WTC11 (cell line): Measurements from ENCODE around the gene KRT72. TPM values are rescaled to one million over a fixed set of nuclear protein-coding genes. Genes with fewer than 3 reads are reported as not detected.

Experiments
- ATAC-seq: fragments of 200-7000 bp; cut with Tn5 transposase; 2 replicates; pipeline ENCODE4 v1.10.0; 2021; ENCODE audit warnings: mild to moderate bottlenecking, moderate library complexity
- CTCF ChIA-PET: fragments of 300-600 bp; sonication (Branson Sonifier 250); formaldehyde crosslinking; loops from one replicate; lab custom pipeline; 2021; ENCODE audit warnings: antibody characterized with exemption; lab: Charles Lee
- POLR2A ChIA-PET: fragments of 350-600 bp; sonication (Branson Sonifier 250); formaldehyde crosslinking; loops from one replicate; lab custom pipeline; 2021; ENCODE audit warnings: antibody characterized with exemption; lab: Charles Lee
- DNase-seq: peaks from one replicate; pipeline ENCODE4 v3.0.0; 2021; ENCODE audit warnings: low spot score
- H3K27ac Mint-ChIP-seq: 2 replicates; pipeline ENCODE4 v1.8.0; 2021; ENCODE audit warnings: mixed read lengths
- H3K27me3 Mint-ChIP-seq: 2 replicates; pipeline ENCODE4 v1.8.0; 2021; ENCODE audit warnings: low read depth, mild to moderate bottlenecking, moderate library complexity, mixed read lengths
- H3K36me3 Mint-ChIP-seq: 2 replicates; pipeline ENCODE4 v1.8.0; 2021; ENCODE audit warnings: mixed read lengths
- H3K4me1 Mint-ChIP-seq: 2 replicates; pipeline ENCODE4 v1.8.0; 2022; ENCODE audit warnings: mixed read lengths
- H3K4me3 Mint-ChIP-seq: 2 replicates; pipeline ENCODE4 v1.8.0; 2021; ENCODE audit warnings: mild to moderate bottlenecking, moderate library complexity, mixed read lengths
- H3K9me3 Mint-ChIP-seq: 2 replicates; pipeline ENCODE4 v1.8.0; 2021; ENCODE audit warnings: mixed read lengths
- CREB1 ChIP-seq: sonication (generic); formaldehyde crosslinking; IDR thresholded peaks from 2 replicates; pipeline ENCODE4 v1.8.0; 2023; ENCODE audit warnings: mild to moderate bottlenecking, missing genetic modification reagents
- E2F4 ChIP-seq: sonication (generic); formaldehyde crosslinking; IDR thresholded peaks from 2 replicates; pipeline ENCODE4 v1.8.1; 2022; ENCODE audit warnings: low read depth, mild to moderate bottlenecking, moderate library complexity, missing genetic modification reagents, borderline replicate concordance
- ELF4 ChIP-seq: sonication (generic); formaldehyde crosslinking; IDR thresholded peaks from 2 replicates; pipeline ENCODE4 v1.8.1; 2022; ENCODE audit warnings: low read depth, mild to moderate bottlenecking, moderate library complexity, missing genetic modification reagents
- ESRRA ChIP-seq: sonication (generic); formaldehyde crosslinking; IDR thresholded peaks from 2 replicates; pipeline ENCODE4 v1.8.1; 2022; ENCODE audit warnings: mild to moderate bottlenecking, missing genetic modification reagents, borderline replicate concordance
- ETV6 ChIP-seq: sonication (generic); formaldehyde crosslinking; IDR thresholded peaks from 2 replicates; pipeline ENCODE4 v1.8.1; 2022; ENCODE audit warnings: mild to moderate bottlenecking, missing genetic modification reagents
- IRF2 ChIP-seq: sonication (generic); formaldehyde crosslinking; IDR thresholded peaks from 2 replicates; pipeline ENCODE4 v1.8.0; 2022; ENCODE audit warnings: low read depth, missing genetic modification reagents, borderline replicate concordance
- MXD4 ChIP-seq: fragments of 250-450 bp; sonication (Bioruptor Pico); IDR thresholded peaks from 2 replicates; pipeline ENCODE4 v1.8.0; 2021; ENCODE audit warnings: mild to moderate bottlenecking, moderate library complexity, borderline replicate concordance
- NFYB ChIP-seq: sonication (generic); formaldehyde crosslinking; conservative IDR thresholded peaks from 2 replicates; pipeline ENCODE4 v1.8.0; 2022; ENCODE audit warnings: low read depth, missing genetic modification reagents
- PRRX2 ChIP-seq: fragments of 250-450 bp; sonication (Bioruptor Pico); IDR thresholded peaks from 2 replicates; pipeline ENCODE4 v1.8.0; 2021; ENCODE audit warnings: mild to moderate bottlenecking
- TEAD4 ChIP-seq: sonication (generic); formaldehyde crosslinking; IDR thresholded peaks from 2 replicates; pipeline ENCODE4 v1.8.0; 2022; ENCODE audit warnings: mild to moderate bottlenecking, missing genetic modification reagents
- ZNF263 ChIP-seq: sonication (generic); formaldehyde crosslinking; IDR thresholded peaks from 2 replicates; pipeline ENCODE4 v1.8.1; 2022; ENCODE audit warnings: low read depth, mild to moderate bottlenecking, moderate library complexity, missing genetic modification reagents
- ZNF671 ChIP-seq: fragments of 250-450 bp; sonication (Bioruptor Pico); IDR thresholded peaks from 2 replicates; pipeline ENCODE4 v1.8.0; 2021; ENCODE audit warnings: mild to moderate bottlenecking
- total RNA-seq: library from RNA; stranded (reverse); gene quantifications from 3 replicates; pipeline ENCODE4 v1.2.3, GENCODE V29; 2021
- TF ChIP-seq, protein P1 (sequence below): fragments of 250-450 bp; sonication (Bioruptor Pico); IDR thresholded peaks from 2 replicates; pipeline ENCODE4 v1.9.0; 2021; ENCODE audit warnings: mild to moderate bottlenecking, borderline replicate concordance
- TF ChIP-seq, protein P2 (sequence below): sonication (generic); formaldehyde crosslinking; conservative IDR thresholded peaks from 2 replicates; pipeline ENCODE4 v1.8.1; 2023; ENCODE audit warnings: mild to moderate bottlenecking, low read depth, missing genetic modification reagents, moderate library complexity

Gene KRT72
- total RNA-seq, 1 experiment from 2014 or later: not detected

DNA sequence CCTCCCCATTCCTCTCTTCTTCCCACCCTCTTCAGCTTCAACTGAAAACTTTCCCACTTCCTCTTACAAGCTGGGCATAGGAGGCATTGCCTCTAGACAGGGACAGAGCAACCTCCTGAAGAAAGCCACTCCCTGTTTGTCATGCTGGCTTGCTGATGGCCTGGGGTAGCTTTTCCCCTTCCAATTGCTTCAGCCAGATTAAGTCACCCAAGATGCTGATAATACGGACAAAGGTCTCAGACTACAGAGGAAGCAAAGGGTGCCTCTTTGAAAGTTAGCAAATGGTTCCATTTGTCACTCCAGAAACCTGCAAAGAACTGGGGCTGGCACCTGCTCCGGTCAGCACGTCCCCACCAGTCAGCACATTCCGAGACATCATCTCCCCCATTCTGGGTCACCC is 44.7 kb upstream of the KRT72 start (continued):
- TF ChIP-seq, protein P1, sequence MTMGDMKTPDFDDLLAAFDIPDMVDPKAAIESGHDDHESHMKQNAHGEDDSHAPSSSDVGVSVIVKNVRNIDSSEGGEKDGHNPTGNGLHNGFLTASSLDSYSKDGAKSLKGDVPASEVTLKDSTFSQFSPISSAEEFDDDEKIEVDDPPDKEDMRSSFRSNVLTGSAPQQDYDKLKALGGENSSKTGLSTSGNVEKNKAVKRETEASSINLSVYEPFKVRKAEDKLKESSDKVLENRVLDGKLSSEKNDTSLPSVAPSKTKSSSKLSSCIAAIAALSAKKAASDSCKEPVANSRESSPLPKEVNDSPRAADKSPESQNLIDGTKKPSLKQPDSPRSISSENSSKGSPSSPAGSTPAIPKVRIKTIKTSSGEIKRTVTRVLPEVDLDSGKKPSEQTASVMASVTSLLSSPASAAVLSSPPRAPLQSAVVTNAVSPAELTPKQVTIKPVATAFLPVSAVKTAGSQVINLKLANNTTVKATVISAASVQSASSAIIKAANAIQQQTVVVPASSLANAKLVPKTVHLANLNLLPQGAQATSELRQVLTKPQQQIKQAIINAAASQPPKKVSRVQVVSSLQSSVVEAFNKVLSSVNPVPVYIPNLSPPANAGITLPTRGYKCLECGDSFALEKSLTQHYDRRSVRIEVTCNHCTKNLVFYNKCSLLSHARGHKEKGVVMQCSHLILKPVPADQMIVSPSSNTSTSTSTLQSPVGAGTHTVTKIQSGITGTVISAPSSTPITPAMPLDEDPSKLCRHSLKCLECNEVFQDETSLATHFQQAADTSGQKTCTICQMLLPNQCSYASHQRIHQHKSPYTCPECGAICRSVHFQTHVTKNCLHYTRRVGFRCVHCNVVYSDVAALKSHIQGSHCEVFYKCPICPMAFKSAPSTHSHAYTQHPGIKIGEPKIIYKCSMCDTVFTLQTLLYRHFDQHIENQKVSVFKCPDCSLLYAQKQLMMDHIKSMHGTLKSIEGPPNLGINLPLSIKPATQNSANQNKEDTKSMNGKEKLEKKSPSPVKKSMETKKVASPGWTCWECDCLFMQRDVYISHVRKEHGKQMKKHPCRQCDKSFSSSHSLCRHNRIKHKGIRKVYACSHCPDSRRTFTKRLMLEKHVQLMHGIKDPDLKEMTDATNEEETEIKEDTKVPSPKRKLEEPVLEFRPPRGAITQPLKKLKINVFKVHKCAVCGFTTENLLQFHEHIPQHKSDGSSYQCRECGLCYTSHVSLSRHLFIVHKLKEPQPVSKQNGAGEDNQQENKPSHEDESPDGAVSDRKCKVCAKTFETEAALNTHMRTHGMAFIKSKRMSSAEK (CRISPR knock-in tag): no peak
- no peak for TF ChIP-seq NFYB

DNA sequence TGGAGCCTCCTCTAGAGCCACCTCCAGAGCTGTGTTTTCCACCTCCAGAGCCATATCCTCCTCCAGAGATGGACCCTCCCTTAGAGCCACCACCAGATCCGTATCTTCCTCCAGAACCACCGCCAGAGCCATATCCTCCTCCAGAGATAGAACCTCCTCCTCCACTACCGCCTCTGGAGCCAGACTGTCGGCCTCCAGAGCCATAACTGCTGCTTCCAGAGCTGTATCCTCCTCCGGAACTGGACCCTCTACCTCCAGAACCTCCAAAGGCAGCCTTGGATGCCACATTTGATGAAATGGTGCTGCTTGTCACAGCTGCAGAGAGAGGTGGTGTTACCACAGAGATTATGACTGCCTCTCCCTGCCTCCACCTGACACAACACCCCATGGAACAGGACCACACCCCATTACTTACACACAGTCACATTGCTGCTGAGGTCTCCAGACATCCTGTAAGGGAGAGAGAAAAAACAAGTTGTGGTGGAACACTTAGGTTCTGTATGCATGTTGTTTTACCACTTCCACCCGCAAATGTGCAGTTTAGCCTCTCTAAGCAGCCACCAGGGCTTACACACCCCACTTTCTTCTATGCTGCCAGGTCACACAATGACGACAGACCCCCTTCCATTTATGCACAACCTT is 44.0 kb upstream of the KRT72 start:
- H3K9me3 Mint-ChIP-seq: no peaks in the 10 kb centered on the region
- ChIA-PET CTCF (interaction anchor here (0.7 to 2.4 kb wide), 3 partner anchors 220 to 235 kb away, joined by 3 to 8 read pairs (median 5); no protein-coding TSS in a partner anchor), POLR2A (no interaction called here)
- H3K4me3 Mint-ChIP-seq: no peak overlapping the region
- H3K27me3 Mint-ChIP-seq: no peaks in the 10 kb centered on the region; the same call in 1 of the 2 replicates
- no peaks in the 10 kb centered on the region for H3K36me3 Mint-ChIP-seq
- DNase-seq (no peak), ATAC-seq (no peak)
- TF ChIP-seq ELF4 (CRISPR knock-in tag): no peak
- H3K4me1 Mint-ChIP-seq: no peaks in the 10 kb centered on the region
- H3K27ac Mint-ChIP-seq: no peak overlapping the region

DNA sequence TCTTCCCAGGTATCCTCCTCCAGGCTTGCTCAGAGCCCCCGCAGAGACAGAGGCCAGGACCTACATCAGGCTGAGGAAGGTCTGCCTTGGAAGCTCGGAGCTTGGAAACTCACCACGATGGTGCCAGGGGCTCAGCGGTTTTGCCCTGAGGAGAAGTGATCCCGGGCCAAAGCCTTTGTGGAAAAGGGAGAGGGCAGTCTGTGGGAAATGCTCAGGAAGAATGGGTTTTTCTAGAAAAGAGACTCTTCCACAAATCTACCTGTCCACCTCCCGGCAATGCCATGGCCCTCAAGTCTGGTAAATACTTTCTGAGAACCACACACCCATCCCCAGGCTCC is 42.8 kb upstream of the KRT72 start:
- H3K27me3 Mint-ChIP-seq: no peaks in the 10 kb centered on the region; the same call in 1 of the 2 replicates
- TF ChIP-seq TEAD4: no peak
- TF ChIP-seq ZNF263 (CRISPR knock-in tag): no peak
- no peak for TF ChIP-seq PRRX2
- no peak for TF ChIP-seq E2F4 (CRISPR knock-in tag)
- TF ChIP-seq IRF2 (CRISPR knock-in tag): no peak
- no peak for TF ChIP-seq CREB1 (CRISPR knock-in tag)
- no peak for TF ChIP-seq ESRRA
- TF ChIP-seq, protein P2, sequence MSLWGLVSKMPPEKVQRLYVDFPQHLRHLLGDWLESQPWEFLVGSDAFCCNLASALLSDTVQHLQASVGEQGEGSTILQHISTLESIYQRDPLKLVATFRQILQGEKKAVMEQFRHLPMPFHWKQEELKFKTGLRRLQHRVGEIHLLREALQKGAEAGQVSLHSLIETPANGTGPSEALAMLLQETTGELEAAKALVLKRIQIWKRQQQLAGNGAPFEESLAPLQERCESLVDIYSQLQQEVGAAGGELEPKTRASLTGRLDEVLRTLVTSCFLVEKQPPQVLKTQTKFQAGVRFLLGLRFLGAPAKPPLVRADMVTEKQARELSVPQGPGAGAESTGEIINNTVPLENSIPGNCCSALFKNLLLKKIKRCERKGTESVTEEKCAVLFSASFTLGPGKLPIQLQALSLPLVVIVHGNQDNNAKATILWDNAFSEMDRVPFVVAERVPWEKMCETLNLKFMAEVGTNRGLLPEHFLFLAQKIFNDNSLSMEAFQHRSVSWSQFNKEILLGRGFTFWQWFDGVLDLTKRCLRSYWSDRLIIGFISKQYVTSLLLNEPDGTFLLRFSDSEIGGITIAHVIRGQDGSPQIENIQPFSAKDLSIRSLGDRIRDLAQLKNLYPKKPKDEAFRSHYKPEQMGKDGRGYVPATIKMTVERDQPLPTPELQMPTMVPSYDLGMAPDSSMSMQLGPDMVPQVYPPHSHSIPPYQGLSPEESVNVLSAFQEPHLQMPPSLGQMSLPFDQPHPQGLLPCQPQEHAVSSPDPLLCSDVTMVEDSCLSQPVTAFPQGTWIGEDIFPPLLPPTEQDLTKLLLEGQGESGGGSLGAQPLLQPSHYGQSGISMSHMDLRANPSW (CRISPR knock-in tag): no peak
- TF ChIP-seq MXD4 (CRISPR knock-in tag): no peak
- TF ChIP-seq ZNF671 (CRISPR knock-in tag): no peak
- TF ChIP-seq ETV6: no peak
- DNase-seq (no peak), ATAC-seq (no peak)
- ChIA-PET CTCF (interaction anchor here (1.8 kb wide), 1 partner anchor 236 kb away, joined by 5 read pairs; no protein-coding TSS in a partner anchor), POLR2A (no interaction called here)
- no peak overlapping the region for H3K4me3 Mint-ChIP-seq
- no peak overlapping the region for H3K27ac Mint-ChIP-seq
- H3K9me3 Mint-ChIP-seq: no peaks in the 10 kb centered on the region
- H3K36me3 Mint-ChIP-seq: no peaks in the 10 kb centered on the region
- no peaks in the 10 kb centered on the region for H3K4me1 Mint-ChIP-seq
